Measurements from ENCODE around the gene PPP4R4. TPM values are rescaled to one million over a fixed set of nuclear protein-coding genes. Genes with fewer than 3 reads are reported as not detected.
"Not testable (repeated sequence)": the region's sequence is repeated elsewhere in the genome, so short reads cannot be mapped to it uniquely, and the experiment has no call there.

Gene PPP4R4
- total and polyA plus RNA-seq, 9 donors = 3.0 to 41.0 (median 14.2) TPM

GRCh38 chr14:94239406-94239805 is 65.3 kb downstream of the PPP4R4 start:
- no peaks in the 10 kb centered on the region for H3K4me1 ChIP-seq (ENCODE audit: insufficient read depth)
- TF ChIP-seq POLR2A (IDR thresholded peaks at IDR 0.05) (no peak), EP300 (IDR thresholded peaks at IDR 0.05) (no peak), CTCF (IDR thresholded peaks at IDR 0.05) (no peak)
- no peaks in the 10 kb centered on the region for H3K9me3 ChIP-seq
- H3K36me3 ChIP-seq = no peaks in the 10 kb centered on the region
- H3K27me3 ChIP-seq = no peaks in the 10 kb centered on the region
- no peak overlapping the region for H3K4me3 ChIP-seq
- DNase-seq = no peak
- H3K27ac ChIP-seq = no peak overlapping the region
- WGBS, 3 donors = 91 to 97% (median 96%) methylated on average over 2 of the region's 2 CpGs
- intact Hi-C loops (cut with DNase I) = no loop called here

DNA sequence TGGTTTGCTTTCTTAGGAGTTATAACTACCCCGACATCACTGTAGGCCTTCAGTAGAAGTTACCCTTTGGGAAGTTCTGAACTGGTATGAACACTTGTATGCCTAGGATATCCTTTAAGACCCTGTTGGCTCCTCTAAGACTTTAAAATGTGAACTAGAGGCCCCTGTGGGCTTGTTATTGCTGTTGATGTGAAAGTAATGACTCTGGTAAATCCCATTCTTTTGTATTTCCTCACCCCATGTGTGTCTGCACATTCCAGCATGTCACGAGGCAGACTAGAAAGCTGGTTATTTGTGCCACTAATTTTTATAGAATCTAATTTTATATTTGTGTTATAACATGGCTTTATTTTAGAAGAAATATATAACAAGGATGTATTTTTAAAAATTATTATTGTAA is 70.1 kb downstream of the PPP4R4 start:
- TF ChIP-seq POLR2A (IDR thresholded peaks at IDR 0.05) (no peak), EP300 (IDR thresholded peaks at IDR 0.05) (no peak), CTCF (IDR thresholded peaks at IDR 0.05) (no peak)
- Histone ChIP-seq H3K27ac (no peak overlapping the region), H3K36me3 (no peaks in the 10 kb centered on the region), H3K27me3 (no peaks in the 10 kb centered on the region), H3K4me3 (no peak overlapping the region), H3K4me1 (ENCODE audit: insufficient read depth) (no peaks in the 10 kb centered on the region), H3K9me3 (no peaks in the 10 kb centered on the region)
- 92 to 98% (median 94%) methylated on average over 2 of the region's 2 CpGs for WGBS, 3 donors
- intact Hi-C loops (cut with DNase I) = no loop called here
- no peak for DNase-seq

GRCh38 chr14:94264195-94264594 is 90.1 kb downstream of the PPP4R4 start:
- WGBS, 3 donors = 61 to 93% (median 92%) methylated on average over 3 of the region's 3 CpGs
- not testable (repeated sequence) for H3K4me3 ChIP-seq, DNase-seq

GRCh38 chr14:94267352-94267751 is 93.2 kb downstream of the PPP4R4 start:
- no peak for TF ChIP-seq POLR2A (IDR thresholded peaks at IDR 0.05)
- no peak for TF ChIP-seq EP300 (IDR thresholded peaks at IDR 0.05)
- no peak for TF ChIP-seq CTCF (IDR thresholded peaks at IDR 0.05)
- intact Hi-C loops (cut with DNase I) = no loop called here
- Histone ChIP-seq H3K27me3 (no peaks in the 10 kb centered on the region), H3K36me3 (no peaks in the 10 kb centered on the region), H3K4me3 (no peak overlapping the region), H3K27ac (no peak overlapping the region), H3K9me3 (no peaks in the 10 kb centered on the region), H3K4me1 (ENCODE audit: insufficient read depth) (no peaks in the 10 kb centered on the region)
- WGBS, 3 donors = 92 to 98% (median 93%) methylated on average over 1 of the region's 1 CpG
- DNase-seq = no peak

More at GRCh38 chr14:94264195-94264594, 90.1 kb downstream of the PPP4R4 start:
- H3K36me3 ChIP-seq; H3K4me1 ChIP-seq (ENCODE audit: insufficient read depth); H3K9me3 ChIP-seq; H3K27me3 ChIP-seq; H3K27ac ChIP-seq; intact Hi-C loops (cut with DNase I): not testable (repeated sequence)

DNA sequence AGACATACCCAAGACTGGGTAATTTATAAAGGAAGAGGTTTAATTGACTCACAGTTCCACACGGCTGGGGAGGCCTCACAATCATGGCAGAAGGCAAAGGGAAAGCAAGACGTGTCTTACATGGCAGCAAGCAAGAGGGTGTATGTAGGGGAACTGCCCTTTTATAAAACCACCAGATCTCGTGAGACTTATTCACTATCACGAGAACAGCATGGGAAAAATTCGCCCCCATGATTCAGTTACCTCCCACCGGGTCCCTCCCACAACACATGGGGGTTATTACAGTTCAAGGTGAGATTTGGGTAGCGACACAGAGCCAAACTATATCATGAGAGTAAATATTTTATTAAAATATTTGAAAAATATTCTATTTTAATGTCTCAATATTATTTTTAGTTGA is 94.5 kb downstream of the PPP4R4 start:
- H3K27ac ChIP-seq; H3K27me3 ChIP-seq; H3K36me3 ChIP-seq; DNase-seq; H3K4me1 ChIP-seq (ENCODE audit: insufficient read depth); H3K4me3 ChIP-seq; intact Hi-C loops (cut with DNase I); H3K9me3 ChIP-seq: not testable (repeated sequence)
- 76 to 84% (median 83%) methylated on average over 7 of the region's 7 CpGs for WGBS, 3 donors

DNA sequence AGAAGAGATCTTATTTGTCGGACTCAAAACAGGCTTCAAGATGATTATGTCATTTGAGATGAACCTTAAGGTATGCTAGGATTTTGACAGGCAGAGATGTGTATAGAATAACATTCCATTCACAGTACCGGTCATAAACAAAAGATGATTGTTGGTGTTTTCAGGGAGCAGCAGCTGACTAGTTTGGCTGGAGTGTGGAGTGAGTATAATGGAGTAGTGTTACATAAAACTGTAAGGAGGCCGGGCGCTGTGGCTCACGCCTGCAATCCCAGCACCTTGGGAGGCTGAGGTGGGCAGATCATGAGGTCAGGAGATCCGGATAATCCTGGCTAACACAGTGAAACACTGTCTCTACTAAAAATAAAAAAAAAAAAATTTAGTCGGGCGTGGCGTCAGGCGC is 95.0 kb downstream of the PPP4R4 start:
- Histone ChIP-seq H3K4me3 (no peak overlapping the region), H3K36me3 (no peaks in the 10 kb centered on the region), H3K27me3 (no peaks in the 10 kb centered on the region), H3K9me3 (no peaks in the 10 kb centered on the region), H3K27ac (no peak overlapping the region), H3K4me1 (ENCODE audit: insufficient read depth) (no peaks in the 10 kb centered on the region)
- intact Hi-C loops (cut with DNase I) = no loop called here
- no peak for DNase-seq
- TF ChIP-seq POLR2A (IDR thresholded peaks at IDR 0.05) (no peak), EP300 (IDR thresholded peaks at IDR 0.05) (no peak), CTCF (IDR thresholded peaks at IDR 0.05) (no peak)
- WGBS, 3 donors = 75 to 83% (median 77%) methylated on average over 10 of the region's 10 CpGs

GRCh38 chr14:94276898-94277561 is 102.9 kb downstream of the PPP4R4 start:
- 82 to 95% (median 94%) methylated on average over 11 of the region's 11 CpGs for WGBS, 3 donors
- H3K9me3 ChIP-seq; H3K27me3 ChIP-seq; intact Hi-C loops (cut with DNase I); H3K27ac ChIP-seq; H3K4me1 ChIP-seq (ENCODE audit: insufficient read depth); DNase-seq; H3K36me3 ChIP-seq; H3K4me3 ChIP-seq: not testable (repeated sequence)
